Subcutaneous abdominal adipose tissue (tissue), 5 donors: ENCODE data around the gene OR51T1.

ENCODE experiments used
- H3K27ac ChIP-seq: one replicate; pipeline ENCODE4 v1.7.0; 2013; ENCODE audit warnings: low read depth, mild to moderate bottlenecking, inconsistent platforms, low read length, moderate library complexity
- H3K27me3 ChIP-seq, 5 donors: one replicate each; pipeline ENCODE4 v1.7.0; 2013; ENCODE audit warnings: low read length in 5 of 5, inconsistent platforms in 1 of 5; ENCODE audit not compliant: control insufficient read depth in 5 of 5, insufficient read depth in 4 of 5
- H3K36me3 ChIP-seq, 5 donors: one replicate each; pipeline ENCODE4 v1.7.0; 2013; ENCODE audit warnings: low read length in 5 of 5; ENCODE audit not compliant: control insufficient read depth in 5 of 5, insufficient read depth in 5 of 5
- H3K4me1 ChIP-seq, 5 donors: one replicate each; pipeline ENCODE4 v1.7.0; 2013; ENCODE audit warnings: low read length in 5 of 5, mild to moderate bottlenecking in 3 of 5, moderate library complexity in 1 of 5; ENCODE audit not compliant: control insufficient read depth in 5 of 5, insufficient read depth in 5 of 5
- H3K4me3 ChIP-seq, 5 donors: one replicate each; pipeline ENCODE4 v1.7.0; 2013; ENCODE audit warnings: low read length in 5 of 5, low read depth in 1 of 5
- H3K9ac ChIP-seq, 5 donors: one replicate each; pipeline ENCODE4 v1.7.0; 2013; ENCODE audit warnings: low read length in 5 of 5, mild to moderate bottlenecking in 4 of 5, moderate library complexity in 3 of 5
- H3K9me3 ChIP-seq, 5 donors: one replicate each; pipeline ENCODE4 v1.7.0; 2013; ENCODE audit warnings: low read length in 5 of 5; ENCODE audit not compliant: control insufficient read depth in 5 of 5
- donor health status: healthy.
- donor health status: healthy.
- donor health status: healthy.
- donor health status: healthy.
- donor health status: healthy.

The OR51T1 gene

DNA sequence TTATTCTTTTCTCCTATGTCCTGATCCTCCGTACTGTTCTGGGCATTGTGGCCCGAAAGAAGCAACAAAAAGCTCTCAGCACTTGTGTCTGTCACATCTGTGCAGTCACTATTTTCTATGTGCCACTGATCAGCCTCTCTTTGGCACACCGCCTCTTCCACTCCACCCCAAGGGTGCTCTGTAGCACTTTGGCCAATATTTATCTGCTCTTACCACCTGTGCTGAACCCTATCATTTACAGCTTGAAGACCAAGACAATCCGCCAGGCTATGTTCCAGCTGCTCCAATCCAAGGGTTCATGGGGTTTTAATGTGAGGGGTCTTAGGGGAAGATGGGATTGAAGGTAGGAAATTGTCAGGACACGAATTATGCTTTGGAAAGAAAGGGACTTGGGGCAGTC lies 843 bp downstream of the OR51T1 start:
- no peak overlapping the region for H3K4me3 ChIP-seq
- H3K27me3 ChIP-seq, result no peaks in the 10 kb centered on the region
- H3K9ac ChIP-seq, result no peak overlapping the region
- H3K27ac ChIP-seq, result no peak overlapping the region
- H3K9me3 ChIP-seq, result no peaks in the 10 kb centered on the region
- H3K4me1 ChIP-seq, result no peaks in the 10 kb centered on the region
- H3K36me3 ChIP-seq, result no peaks in the 10 kb centered on the region

DNA sequence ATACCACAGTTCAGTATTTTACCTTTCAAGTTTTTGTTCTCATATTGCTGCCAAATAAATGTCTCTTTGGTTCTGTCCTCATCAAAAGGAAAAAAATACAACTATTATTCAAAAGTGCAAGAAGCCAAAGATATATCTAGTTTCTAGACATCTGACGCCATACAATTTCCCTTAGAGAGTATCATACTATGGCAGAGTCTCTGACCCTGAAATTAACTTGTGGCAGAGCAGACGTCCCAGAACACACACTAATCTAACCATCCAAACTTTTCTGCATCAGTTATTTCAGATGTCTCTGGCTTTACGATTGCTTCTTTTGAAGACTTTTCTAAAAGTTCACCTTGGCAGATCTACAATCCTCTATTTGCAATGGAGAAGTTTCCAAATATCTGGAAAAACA lies 2.7 kb downstream of the OR51T1 start:
- H3K36me3 ChIP-seq, result no peaks in the 10 kb centered on the region
- no peak overlapping the region for H3K9ac ChIP-seq
- H3K4me3 ChIP-seq, result no peak overlapping the region
- H3K9me3 ChIP-seq, result no peaks in the 10 kb centered on the region
- H3K4me1 ChIP-seq, result no peaks in the 10 kb centered on the region
- no peak overlapping the region for H3K27ac ChIP-seq
- H3K27me3 ChIP-seq, result no peaks in the 10 kb centered on the region

DNA sequence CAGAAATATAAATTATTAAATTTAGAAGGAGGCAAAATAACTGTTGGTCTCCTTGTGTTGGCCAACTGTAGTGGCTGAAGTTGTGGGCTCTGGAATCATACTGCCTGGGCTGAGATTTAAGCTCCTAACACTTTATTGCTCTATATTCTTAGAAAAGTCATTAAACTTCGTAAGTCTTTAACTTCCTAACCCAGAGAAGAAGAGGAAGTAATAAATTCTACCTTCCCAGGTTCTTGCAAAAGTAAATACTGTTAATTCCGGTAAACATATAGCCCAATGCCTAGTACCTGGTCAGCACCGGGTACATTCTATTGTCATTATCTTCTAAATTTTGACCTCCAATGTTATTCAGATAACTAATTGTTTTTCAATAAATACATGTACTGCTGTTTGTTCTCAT lies 4.5 kb downstream of the OR51T1 start:
- Histone ChIP-seq H3K9ac (no peak overlapping the region), H3K4me3 (no peak overlapping the region), H3K9me3 (no peaks in the 10 kb centered on the region), H3K27me3 (no peaks in the 10 kb centered on the region), H3K4me1 (no peaks in the 10 kb centered on the region), H3K36me3 (no peaks in the 10 kb centered on the region), H3K27ac (no peak overlapping the region)

GRCh38 chr11:4887591-4887990 lies 5.9 kb downstream of the OR51T1 start:
- H3K4me3 ChIP-seq, result no peak overlapping the region
- no peaks in the 10 kb centered on the region for H3K9me3 ChIP-seq
- no peaks in the 10 kb centered on the region for H3K27me3 ChIP-seq
- no peaks in the 10 kb centered on the region for H3K36me3 ChIP-seq
- no peak overlapping the region for H3K9ac ChIP-seq
- no peaks in the 10 kb centered on the region for H3K4me1 ChIP-seq
- H3K27ac ChIP-seq, result no peak overlapping the region

- no peak overlapping the region for H3K4me3 ChIP-seq
- H3K9me3 ChIP-seq, result no peaks in the 10 kb centered on the region
- no peaks in the 10 kb centered on the region for H3K4me1 ChIP-seq
- no peak overlapping the region for H3K27ac ChIP-seq
- H3K27me3 ChIP-seq, result no peaks in the 10 kb centered on the region
- no peak overlapping the region for H3K9ac ChIP-seq
- H3K36me3 ChIP-seq, result no peaks in the 10 kb centered on the region
These were observed 8.6 kb downstream of the OR51T1 start for GRCh38 chr11:4890279-4890678.

- Histone ChIP-seq H3K9ac (no peak overlapping the region), H3K36me3 (no peaks in the 10 kb centered on the region), H3K27me3 (no peaks in the 10 kb centered on the region), H3K27ac (no peak overlapping the region), H3K4me1 (no peaks in the 10 kb centered on the region), H3K9me3 (no peaks in the 10 kb centered on the region), H3K4me3 (no peak overlapping the region)
These were observed 10.4 kb downstream of the OR51T1 start for GRCh38 chr11:4891996-4892640.

DNA sequence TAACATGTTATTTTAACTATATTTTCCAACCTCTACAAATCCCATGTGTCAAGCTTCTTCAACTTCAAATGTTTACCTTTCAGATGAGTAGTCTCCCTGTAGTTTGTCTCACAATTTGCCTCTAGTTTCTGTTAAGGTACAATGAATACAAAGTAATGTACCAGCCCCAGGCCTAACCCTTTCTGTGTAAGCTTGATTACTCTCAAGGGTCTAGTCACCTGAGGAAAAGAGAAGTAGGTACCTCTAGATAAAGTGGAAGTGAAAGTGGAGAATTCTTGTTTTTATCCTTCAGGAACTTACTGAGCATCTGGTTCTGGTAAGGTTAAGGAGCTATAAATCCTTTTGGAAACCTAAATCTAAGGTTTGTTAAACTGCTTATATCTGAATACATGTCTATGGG lies 21.8 kb downstream of the OR51T1 start, which contains the start of gene OR51A7:
Gene OR51A7, plus strand, starts transcription at position 300 of the 400 bp plus-strand sequence. CDS start 3,587 bp downstream, outside the sequence.
- H3K27me3 ChIP-seq, result peaks cover 0 to 2% (median 0%) of the 10 kb centered on the region in 5 donors
- no peak within 1 kb of the TSS for H3K27ac ChIP-seq
- no peaks in the 10 kb centered on the region for H3K4me1 ChIP-seq
- no peak within 1 kb of the TSS for H3K9ac ChIP-seq
- H3K4me3 ChIP-seq, result no peak within 1 kb of the TSS
- H3K36me3 ChIP-seq, result no peaks in the 10 kb centered on the region
- no peaks in the 10 kb centered on the region for H3K9me3 ChIP-seq

GRCh38 chr11:4916581-4916980 lies 34.9 kb downstream of the OR51T1 start:
- H3K9me3 ChIP-seq, result no peaks in the 10 kb centered on the region
- no peak overlapping the region for H3K27ac ChIP-seq
- no peaks in the 10 kb centered on the region for H3K36me3 ChIP-seq
- no peak overlapping the region for H3K4me3 ChIP-seq
- peaks cover 0 to 2% (median 0%) of the 10 kb centered on the region in 5 donors for H3K27me3 ChIP-seq
- no peaks in the 10 kb centered on the region for H3K4me1 ChIP-seq
- no peak overlapping the region for H3K9ac ChIP-seq

GRCh38 chr11:4919250-4919649 lies 37.5 kb downstream of the OR51T1 start, which contains the start of gene OR51G2:
TSS of gene OR51G2 (minus strand) at chr11:4919350. CDS start at chr11:4915663, 3,687 bp downstream.
- Histone ChIP-seq H3K4me3 (no peak within 1 kb of the TSS), H3K27me3 (peaks cover 0 to 2% (median 0%) of the 10 kb centered on the region in 5 donors), H3K9ac (no peak within 1 kb of the TSS), H3K36me3 (no peaks in the 10 kb centered on the region), H3K4me1 (no peaks in the 10 kb centered on the region), H3K27ac (no peak within 1 kb of the TSS), H3K9me3 (no peaks in the 10 kb centered on the region)

- Histone ChIP-seq H3K9me3 (no peaks in the 10 kb centered on the region), H3K4me1 (no peaks in the 10 kb centered on the region), H3K4me3 (no peak overlapping the region), H3K9ac (no peak overlapping the region), H3K27me3 (no peaks in the 10 kb centered on the region), H3K36me3 (no peaks in the 10 kb centered on the region), H3K27ac (no peak overlapping the region)
These were observed 40.1 kb downstream of the OR51T1 start for GRCh38 chr11:4921796-4922195.
